NCI-H1694 (cell line): ENCODE data around the gene TIGD7.

Source experiments
- DNase-seq: peaks from one replicate; lab custom pipeline; 2025; lab: John Stamatoyannopoulos, UW

TIGD7 gene

DNA sequence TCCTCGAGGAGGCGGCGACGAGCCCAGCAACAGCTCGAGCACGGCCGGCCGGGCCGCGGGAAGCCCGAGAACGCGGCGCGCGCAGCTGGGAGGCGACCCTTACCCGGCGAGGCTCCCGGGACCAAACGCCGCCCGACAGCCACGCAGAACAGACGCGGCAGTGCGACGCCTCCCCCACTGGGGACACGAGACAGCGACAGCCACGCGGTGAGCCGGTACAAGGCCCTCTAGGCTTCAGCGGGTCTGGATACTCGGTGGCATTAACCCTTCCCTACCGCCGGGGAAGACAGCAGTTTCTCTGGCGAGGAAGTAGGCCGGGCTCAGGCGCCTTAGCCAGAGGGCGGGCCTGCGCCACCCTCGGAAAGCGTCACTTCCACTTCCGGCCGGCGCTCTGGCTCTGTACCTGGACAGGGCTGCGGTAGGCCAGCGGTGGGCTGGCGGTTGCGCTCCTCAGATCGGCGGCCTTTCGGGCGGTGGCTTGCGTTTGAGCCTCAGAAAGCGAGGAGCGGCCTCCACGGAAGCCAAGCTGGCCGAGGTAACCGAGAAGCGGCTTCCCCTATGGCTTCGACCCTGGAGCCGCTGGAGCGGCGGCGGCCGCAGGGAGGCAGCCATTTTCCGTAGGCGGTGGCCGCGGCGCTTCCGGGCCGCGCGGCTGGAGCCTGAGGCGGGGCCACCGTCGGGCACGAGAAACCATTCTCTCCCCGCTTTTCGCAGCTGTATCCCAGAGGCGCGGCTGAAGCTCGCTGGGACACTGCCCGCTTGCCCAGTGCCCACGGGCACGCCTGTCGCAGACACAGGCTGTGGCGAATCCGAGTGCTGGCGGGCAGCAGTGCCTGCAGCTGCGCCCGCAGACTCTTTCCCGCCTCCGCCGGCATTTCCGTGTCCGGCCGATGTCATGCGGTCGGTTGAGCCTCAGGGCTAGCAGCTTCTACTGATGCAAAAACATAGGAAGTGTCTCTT is at the start of gene TIGD7, which contains the start of gene ZNF75A:
TIGD7 (minus strand) TSS at position 322 of the 960 bp plus-strand sequence. CDS start 4,816 bp downstream, outside the sequence.
ZNF75A (plus strand) TSS at position 389 of the 960 bp plus-strand sequence. CDS start 2,932 bp downstream, outside the sequence.
- DNase-seq, result peak; percentile 59

- DNase-seq, result no peak
Measured at GRCh38 chr16:3349175-3349574, 43.9 kb upstream of the TIGD7 start.

DNA sequence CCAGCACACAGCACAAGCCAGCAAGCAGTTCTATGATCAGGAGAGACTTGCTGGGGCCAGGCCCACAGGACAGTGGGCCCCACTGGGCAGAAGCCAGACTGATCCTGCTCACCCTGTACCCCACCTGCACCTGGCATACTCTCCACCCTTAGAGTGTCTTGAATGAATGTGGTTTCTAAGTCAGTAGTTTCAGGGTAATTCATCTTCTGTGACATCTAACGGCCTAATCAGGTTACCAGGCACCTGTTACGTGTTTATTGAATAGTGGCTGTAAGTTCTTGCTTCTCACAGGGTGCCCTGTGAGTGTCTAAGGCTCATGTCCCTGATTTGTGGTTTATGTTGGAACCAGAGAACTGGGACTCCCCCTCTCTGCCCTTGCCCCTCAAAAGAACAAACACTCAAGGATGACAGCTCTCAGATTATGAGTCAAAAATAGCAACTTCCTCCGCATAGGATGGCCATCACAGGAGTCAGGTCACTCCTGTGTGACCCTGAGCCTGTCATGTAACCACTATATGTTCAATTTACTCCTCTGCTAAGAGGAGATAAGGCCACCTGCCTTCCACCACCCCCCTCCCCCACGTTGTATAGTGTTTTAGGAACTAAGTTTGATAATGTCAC is 43.4 kb upstream of the TIGD7 start:
- DNase-seq, result no peak

GRCh38 chr16:3347586-3347985 is 42.4 kb upstream of the TIGD7 start:
- no peak for DNase-seq

- DNase-seq, result no peak
Measured at GRCh38 chr16:3346041-3346440, 40.8 kb upstream of the TIGD7 start.

DNA sequence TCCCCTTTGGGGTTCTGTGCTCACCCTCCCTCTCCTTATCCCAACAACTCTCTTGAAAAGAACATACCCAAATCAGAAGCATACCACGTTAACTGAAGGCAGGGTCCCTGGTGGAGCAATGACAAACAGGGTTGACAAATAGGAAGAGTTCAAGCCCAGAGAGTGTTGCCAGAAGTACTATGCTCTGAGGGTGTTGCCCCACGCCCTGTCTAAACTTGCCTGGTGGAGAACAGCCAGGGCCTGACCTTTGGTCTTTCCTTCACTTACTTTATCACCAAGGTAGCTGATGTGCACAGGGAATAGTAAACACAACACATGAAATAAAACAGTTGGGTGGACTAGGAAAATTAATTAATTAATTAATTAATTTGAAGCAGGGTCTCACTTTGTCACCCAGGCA is 23.4 kb upstream of the TIGD7 start:
- no peak for DNase-seq

DNA sequence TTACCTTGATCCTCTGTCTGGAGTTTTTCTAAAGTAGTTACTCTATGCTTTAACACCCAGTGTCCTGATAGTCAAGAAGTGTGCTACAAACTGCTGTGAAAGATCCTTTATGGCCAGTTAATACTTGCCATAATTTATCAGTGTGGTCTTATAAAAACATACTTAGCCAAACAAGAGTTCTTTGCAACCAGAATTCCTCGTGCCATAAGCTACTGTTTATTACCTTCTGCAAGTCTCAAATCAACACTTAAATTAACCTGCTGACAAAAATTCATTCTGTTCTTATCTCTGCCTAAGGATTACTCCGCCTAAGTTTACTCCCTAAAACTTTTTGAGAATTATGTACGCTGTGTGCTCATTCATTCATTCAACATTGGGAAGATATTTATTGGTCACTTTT is 22.9 kb upstream of the TIGD7 start:
- DNase-seq, result no peak

DNA sequence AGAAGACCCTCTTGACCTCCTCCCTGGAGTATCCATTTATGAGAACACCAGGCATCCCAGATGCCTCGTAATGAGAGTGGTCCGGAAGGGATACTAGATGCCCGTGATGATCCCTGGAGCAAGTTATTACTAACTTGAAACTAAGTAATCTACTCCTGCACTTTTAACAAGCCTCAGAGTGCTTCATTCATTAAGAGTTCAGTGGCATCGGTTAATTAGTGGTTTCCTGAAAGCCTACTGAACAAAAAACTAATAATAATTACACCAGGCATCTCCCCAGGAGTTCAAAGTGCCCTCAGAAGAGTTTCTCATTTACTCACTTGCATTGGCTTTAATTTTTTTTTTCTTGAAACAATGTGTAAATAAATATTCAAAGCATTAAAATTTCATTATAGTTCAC is 22.3 kb upstream of the TIGD7 start:
- DNase-seq, result no peak

GRCh38 chr16:3321816-3322215 is 16.6 kb upstream of the TIGD7 start:
- DNase-seq, result no peak

GRCh38 chr16:3317315-3317999 is 12.2 kb upstream of the TIGD7 start:
- no peak for DNase-seq

GRCh38 chr16:3311496-3311895 is 6.3 kb upstream of the TIGD7 start:
- no peak for DNase-seq

DNA sequence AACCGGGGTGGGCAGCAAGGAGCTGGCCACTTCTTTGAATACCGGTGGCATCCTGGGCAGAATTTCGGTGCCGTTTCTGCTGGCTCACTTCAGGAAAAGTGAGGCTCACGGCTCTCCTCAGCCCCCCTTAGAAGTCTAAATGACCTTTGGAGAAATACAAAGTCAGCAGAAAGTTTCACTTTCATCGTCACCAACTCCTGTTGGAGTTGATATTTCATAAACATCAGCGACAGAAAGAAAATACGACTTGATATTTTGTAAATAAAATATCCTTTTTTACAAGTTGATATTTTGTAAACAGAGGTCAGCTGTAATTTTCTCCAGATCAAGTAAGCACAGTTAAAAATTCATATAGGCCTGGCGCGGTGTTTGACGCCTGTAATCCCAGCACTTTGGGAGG is 848 bp upstream of the TIGD7 start:
- no peak for DNase-seq

GRCh38 chr16:3304370-3304769 is 860 bp downstream of the TIGD7 start:
- DNase-seq, result no peak

DNA sequence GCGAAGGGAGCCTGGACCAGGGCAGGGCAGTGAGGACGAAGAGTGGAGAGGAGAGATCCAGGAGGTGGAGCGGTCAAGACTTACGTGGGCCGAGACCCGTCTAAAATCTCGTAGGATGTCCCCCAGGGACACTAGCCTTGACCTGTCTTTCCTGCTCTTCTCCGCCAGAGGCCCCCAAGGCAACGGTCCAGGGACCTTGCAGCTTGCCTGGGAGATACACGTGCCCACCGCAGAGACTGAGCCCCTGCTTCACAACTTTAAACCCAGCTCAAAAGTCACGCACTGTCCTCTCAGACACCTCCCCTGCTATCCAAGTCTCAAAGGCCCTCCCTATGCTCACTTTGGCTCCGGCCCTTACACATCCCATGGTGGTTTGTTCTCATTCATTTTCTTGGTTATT is 9.4 kb downstream of the TIGD7 start:
- DNase-seq, result no peak

DNA sequence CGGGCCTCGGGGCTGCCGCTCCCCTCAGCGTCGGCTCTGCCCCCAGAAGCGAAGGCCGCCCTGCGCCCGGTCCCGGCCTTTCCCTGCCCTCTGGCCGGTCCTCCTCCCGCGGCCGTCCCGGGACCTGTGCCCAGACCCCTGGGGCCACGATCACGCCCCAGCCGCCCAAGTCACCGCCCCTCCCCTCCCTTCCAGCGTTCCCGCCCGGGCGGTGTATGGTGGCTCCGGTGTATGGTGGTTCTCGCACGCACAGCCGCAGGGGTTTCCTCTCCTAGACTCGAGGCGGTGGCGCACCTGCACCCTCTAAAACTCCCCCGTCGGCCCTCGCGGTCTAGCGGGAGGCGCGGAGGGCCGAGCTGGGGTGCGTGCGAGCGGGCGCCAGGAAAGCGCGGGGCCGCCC is 10.0 kb downstream of the TIGD7 start:
- DNase-seq, result no peak

DNA sequence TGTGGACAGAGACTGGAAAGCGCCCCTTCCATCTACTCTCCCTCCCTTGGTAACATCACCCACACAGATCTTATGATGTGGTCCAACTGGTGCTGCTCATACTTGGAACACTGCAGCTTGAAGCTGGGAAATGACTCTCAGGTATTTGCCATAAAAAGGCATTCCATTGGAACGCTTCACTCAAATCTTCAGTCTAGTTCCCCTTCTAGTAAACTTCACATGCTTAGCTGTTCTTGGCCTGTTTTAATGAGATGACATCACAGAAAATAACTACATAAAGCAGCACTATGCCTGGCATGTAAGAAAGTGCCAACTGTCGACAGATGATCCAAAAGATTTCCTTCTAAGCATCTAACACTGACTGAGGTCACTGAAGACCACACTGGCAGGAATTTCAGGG is 12.6 kb downstream of the TIGD7 start:
- DNase-seq, result no peak

GRCh38 chr16:3289998-3290673 is 15.1 kb downstream of the TIGD7 start:
- no peak for DNase-seq

DNA sequence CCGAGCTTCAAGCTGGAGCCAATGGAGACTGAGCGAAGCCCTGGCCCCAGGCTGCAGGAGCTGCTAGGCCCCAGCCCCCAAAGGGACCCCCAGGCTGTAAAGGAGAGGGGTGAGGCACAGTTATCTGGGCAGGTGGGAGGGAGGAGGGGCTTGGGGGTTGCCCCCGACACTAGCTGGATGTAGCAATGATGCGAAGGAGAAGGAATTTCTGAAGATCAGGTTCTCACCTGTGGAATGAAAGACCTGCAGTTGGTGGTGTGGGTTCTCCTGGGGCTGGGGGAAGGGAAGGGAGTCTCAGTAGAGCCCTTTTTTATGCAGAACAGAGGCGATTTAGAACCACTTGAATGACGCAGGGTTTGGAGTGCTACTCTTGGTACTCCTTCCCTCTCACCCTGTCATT is 20.1 kb downstream of the TIGD7 start:
- DNase-seq, result no peak

GRCh38 chr16:3283543-3284447 is 21.4 kb downstream of the TIGD7 start:
- no peak for DNase-seq

- DNase-seq, result peak; percentile 93
Measured at GRCh38 chr16:3282730-3283542, 22.3 kb downstream of the TIGD7 start, which contains the start of gene ZNF263. Gene ZNF263 (plus strand): TSS chr16:3283491. CDS start chr16:3283819, 328 bp downstream.
